ENCODE data around the gene ALOX15B.

DNA sequence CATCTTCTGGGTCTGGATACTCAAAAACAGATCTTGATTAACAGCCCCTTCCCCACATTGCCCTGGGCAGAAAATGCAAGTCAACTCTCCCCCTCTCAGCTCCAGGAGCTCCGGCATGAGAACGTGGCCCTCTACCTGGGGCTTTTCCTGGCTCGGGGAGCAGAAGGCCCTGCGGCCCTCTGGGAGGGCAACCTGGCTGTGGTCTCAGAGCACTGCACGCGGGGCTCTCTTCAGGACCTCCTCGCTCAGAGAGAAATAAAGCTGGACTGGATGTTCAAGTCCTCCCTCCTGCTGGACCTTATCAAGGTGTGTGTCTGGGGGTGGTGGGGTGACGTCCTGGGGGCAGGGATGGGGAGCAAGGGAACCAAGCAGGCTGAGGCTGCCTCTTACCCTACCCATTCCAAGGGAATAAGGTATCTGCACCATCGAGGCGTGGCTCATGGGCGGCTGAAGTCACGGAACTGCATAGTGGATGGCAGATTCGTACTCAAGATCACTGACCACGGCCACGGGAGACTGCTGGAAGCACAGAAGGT lies 26.7 kb upstream of the ALOX15B start:
- TF ChIP-seq EZH2phosphoT487 (IDR thresholded peaks at IDR 0.05; ENCODE audit: low read depth, severe bottlenecking, unreplicated experiment) (no peak), EZH2 (IDR thresholded peaks at IDR 0.05; ENCODE audit: borderline replicate concordance) (no peak)
- TF ChIP-seq, protein P1, sequence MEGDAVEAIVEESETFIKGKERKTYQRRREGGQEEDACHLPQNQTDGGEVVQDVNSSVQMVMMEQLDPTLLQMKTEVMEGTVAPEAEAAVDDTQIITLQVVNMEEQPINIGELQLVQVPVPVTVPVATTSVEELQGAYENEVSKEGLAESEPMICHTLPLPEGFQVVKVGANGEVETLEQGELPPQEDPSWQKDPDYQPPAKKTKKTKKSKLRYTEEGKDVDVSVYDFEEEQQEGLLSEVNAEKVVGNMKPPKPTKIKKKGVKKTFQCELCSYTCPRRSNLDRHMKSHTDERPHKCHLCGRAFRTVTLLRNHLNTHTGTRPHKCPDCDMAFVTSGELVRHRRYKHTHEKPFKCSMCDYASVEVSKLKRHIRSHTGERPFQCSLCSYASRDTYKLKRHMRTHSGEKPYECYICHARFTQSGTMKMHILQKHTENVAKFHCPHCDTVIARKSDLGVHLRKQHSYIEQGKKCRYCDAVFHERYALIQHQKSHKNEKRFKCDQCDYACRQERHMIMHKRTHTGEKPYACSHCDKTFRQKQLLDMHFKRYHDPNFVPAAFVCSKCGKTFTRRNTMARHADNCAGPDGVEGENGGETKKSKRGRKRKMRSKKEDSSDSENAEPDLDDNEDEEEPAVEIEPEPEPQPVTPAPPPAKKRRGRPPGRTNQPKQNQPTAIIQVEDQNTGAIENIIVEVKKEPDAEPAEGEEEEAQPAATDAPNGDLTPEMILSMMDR (IDR thresholded peaks at IDR 0.05; ENCODE audit: poor library complexity): no peak

Data from hepatocyte (in vitro differentiated cells).